Parietal lobe (tissue), 2 donors: Measurements from ENCODE around the gene CHTF18. TPM values are rescaled to one million over a fixed set of nuclear protein-coding genes. Genes with fewer than 3 reads are reported as not detected.

Experiments used
- small RNA-seq: library from RNA; depleted of rRNA; stranded (forward); fragments of <200 nt; gene quantifications from one replicate; pipeline ENCODE3, GENCODE V24; 2014; ENCODE audit warnings: low replicate concordance
- total RNA-seq: library from RNA; depleted of rRNA; stranded (reverse); fragments of >200 nt; gene quantifications from one replicate; pipeline ENCODE4 v1.2.3, GENCODE V29; 2014

The CHTF18 gene
- total RNA-seq: 21.0 TPM

DNA sequence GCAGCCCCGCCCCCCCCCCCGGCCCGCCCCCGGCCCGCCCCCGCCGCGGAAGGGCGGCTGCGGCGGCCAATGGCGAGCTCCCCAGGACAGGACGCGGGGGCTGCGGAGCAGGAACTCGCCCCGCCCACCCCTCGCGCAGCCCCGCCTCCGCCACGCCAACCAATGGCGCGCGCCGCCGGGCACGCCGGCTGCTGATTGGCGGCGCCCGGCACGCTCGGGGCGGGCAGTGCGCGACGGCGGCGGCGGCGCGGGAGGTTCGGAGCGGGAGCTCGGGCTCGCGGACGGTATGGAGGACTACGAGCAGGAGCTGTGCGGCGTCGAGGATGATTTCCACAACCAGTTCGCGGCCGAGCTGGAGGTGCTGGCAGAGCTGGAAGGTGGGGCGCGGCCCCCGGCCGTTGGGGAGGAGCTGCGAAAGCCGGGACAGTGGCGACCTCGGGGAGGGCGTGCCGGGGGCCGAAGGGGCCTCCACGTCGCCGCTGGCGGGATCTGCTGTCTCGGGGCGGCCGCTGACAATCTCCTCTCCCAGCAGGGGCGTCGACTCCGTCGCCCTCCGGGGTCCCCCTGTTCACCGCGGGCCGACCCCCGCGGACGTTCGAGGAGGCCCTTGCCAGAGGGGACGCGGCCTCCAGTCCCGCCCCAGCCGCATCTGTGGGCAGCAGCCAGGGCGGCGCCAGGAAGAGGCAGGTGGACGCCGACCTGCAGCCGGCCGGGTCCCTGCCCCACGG is at the start of gene CHTF18:
TSS of gene CHTF18 (plus strand) at position 222 of the 728 bp plus-strand sequence. CDS start at position 287, 65 bp downstream.

DNA sequence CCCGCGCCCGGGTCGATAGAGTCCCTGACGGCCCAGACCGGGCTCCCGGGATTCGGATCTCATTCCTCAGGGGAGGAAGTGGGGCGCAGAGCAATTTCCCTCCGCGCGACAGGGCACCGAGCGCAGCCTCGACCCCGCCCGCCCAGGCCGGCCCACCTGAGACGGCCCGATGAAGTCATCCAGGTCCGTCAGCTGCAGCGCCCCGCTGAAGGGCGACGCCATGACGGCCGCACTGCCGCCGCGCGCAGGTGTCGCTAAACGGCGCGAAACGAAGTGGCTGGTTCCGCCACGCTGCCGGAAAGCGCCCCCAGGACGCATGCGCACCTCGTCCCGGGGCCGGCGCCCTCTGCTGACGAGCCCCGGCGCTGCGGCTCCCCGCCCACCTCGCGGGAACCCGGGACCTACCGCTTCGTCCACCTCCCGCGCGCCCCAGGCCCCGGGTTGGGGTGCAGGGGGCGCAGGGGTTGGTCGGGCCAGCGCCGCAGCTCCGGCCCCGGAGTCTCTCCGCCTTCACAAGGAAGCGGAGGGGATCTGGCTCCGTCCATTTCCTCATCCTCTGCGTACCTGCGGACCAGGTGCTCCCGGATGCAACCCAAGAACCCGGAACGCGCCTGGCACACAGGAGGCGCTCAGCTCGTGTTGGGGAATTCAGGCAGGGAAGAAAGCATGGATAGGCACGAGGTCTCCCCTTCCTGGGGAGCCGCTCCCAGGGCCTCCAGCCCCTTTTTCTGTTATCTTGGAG is 47.5 kb upstream of the CHTF18 start, which contains the start of gene CIAO3:
TSS of gene CIAO3 (minus strand) at position 234 of the 742 bp plus-strand sequence. CDS start at position 222, 12 bp downstream.

GRCh38 chr16:760545-761343 is 27.7 kb upstream of the CHTF18 start, which contains the start of gene MSLN:
MSLN (plus strand) TSS chr16:760734; CDS start chr16:762681, 1,947 bp downstream.

GRCh38 chr16:787978-788398 is 432 bp upstream of the CHTF18 start, which contains the start of gene RPUSD1:
RPUSD1 (minus strand) TSS chr16:788381; CDS start chr16:787737, 644 bp downstream.

DNA sequence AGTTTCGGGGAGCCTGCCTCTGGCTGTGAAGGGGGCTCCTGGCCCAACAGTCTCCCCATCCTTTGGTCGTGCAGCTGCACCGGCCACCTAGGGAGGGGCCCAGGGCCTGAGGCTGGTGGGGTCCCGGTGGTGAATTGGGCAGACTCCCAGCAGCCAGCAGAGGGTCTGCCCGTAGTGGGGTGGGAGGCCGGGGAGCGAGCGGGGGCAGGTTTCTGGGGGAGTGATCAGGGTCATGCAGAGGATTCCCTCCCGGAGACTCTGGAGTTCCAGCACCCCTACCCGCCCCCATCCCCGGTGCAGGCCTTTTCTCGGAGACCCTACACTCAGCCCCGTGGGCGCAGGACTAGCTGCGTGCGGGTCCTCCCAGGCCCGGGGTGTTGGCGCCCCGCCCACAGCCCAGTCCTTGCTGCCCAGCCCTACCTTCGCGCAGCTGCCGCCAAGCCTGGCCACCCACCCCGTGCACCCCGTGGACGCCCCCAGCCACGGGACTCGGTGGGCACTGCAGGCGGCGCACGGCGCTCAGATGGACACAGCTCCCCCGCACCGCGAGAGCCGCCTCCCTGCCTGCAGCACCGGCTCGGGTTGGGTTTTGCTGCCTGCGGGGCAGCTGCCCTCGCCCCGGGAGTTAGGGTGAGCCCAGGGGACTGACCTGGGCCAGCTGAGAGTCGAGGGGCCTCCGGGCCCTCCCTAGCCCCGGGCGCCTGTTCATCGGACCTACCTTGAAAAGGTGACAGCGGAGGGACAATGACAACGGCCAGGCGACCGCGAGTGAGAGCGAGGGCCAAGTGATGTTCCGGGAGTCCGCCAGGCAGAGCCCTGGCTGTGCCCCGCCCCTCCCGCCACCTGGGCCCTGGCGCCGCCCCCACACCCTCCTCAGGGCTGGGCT is 11.8 kb downstream of the CHTF18 start, which contains the start of gene GNG13:
TSS of gene GNG13 (minus strand) at position 787 of the 886 bp plus-strand sequence. CDS start 1,657 bp downstream, outside the sequence.

Small RNA genes within 50 kb of the gene (small RNA-seq; reads per million reads assigned to genes)
- not detected for gene MIR662

Other genes with a start within 250 kb of the CHTF18 start
- gene PRR35, start 228.2 kb upstream of the CHTF18 start, total RNA-seq: not detected
- gene NHLRC4, start 221.6 kb upstream of the CHTF18 start, total RNA-seq: 0.31 TPM
- 42.3 TPM for gene PIGQ, start 218.7 kb upstream of the CHTF18 start, total RNA-seq
- 27.5 TPM for gene RAB40C, start 198.6 kb upstream of the CHTF18 start, total RNA-seq
- 1.3 TPM for gene WFIKKN1, start 157.6 kb upstream of the CHTF18 start, total RNA-seq
- 36.6 TPM for gene METTL26, start 152.3 kb upstream of the CHTF18 start, total RNA-seq
- gene MCRIP2, start 146.8 kb upstream of the CHTF18 start, total RNA-seq: 8.1 TPM
- gene WDR90, start 139.3 kb upstream of the CHTF18 start, total RNA-seq: 26.9 TPM
- 55.1 TPM for gene RHOT2, start 120.5 kb upstream of the CHTF18 start, total RNA-seq
- gene RHBDL1, start 112.9 kb upstream of the CHTF18 start, total RNA-seq: 1.6 TPM
- gene STUB1, start 108.2 kb upstream of the CHTF18 start, total RNA-seq: 60.1 TPM
- gene JMJD8, start 104.3 kb upstream of the CHTF18 start, total RNA-seq: 23.2 TPM
- 6.6 TPM for gene WDR24, start 98.2 kb upstream of the CHTF18 start, total RNA-seq
- gene FBXL16, start 82.8 kb upstream of the CHTF18 start, total RNA-seq: 10.6 TPM
- gene METRN, start 73.5 kb upstream of the CHTF18 start, total RNA-seq: 17.5 TPM
- 21.0 TPM for gene ANTKMT, start 67.5 kb upstream of the CHTF18 start, total RNA-seq
- 7.5 TPM for gene CCDC78, start 62.2 kb upstream of the CHTF18 start, total RNA-seq
- gene HAGHL, start 61.5 kb upstream of the CHTF18 start, total RNA-seq: 10.6 TPM
- 84.2 TPM for gene CIAO3, start 47.6 kb upstream of the CHTF18 start, total RNA-seq
- gene MSLN, start 27.9 kb upstream of the CHTF18 start, total RNA-seq: not detected
- 15.3 TPM for gene RPUSD1, start 239 bp upstream of the CHTF18 start, total RNA-seq
- gene GNG13, start 12.1 kb downstream of the CHTF18 start, total RNA-seq: not detected
- 17.2 TPM for gene LMF1, start 182.4 kb downstream of the CHTF18 start, total RNA-seq
- gene SOX8, start 193.2 kb downstream of the CHTF18 start, total RNA-seq: 28.5 TPM